ENCODE results near the gene KCNK13.

KCNK13 gene

GRCh38 chr14:90118027-90118426, 56.2 kb downstream of the KCNK13 start:
- ATAC-seq = no peak
- TF ChIP-seq ESRRG (CRISPR knock-in tag; IDR thresholded peaks at IDR 0.05) (no peak), PATZ1 (CRISPR knock-in tag; IDR thresholded peaks at IDR 0.05; ENCODE audit: borderline replicate concordance) (no peak), ZC3H10 (CRISPR knock-in tag; IDR thresholded peaks at IDR 0.05) (no peak), TCF4 (CRISPR knock-in tag; IDR thresholded peaks at IDR 0.05; ENCODE audit: borderline replicate concordance) (no peak), TOX (CRISPR knock-in tag; IDR thresholded peaks at IDR 0.05; ENCODE audit: borderline replicate concordance) (no peak), ZNF565 (CRISPR knock-in tag; conservative IDR thresholded peaks at IDR 0.05; ENCODE audit: low read depth) (no peak), ZFP3 (CRISPR knock-in tag; IDR thresholded peaks at IDR 0.05) (no peak), OSR1 (CRISPR knock-in tag; IDR thresholded peaks at IDR 0.05) (no peak), BACH2 (CRISPR knock-in tag; IDR thresholded peaks at IDR 0.05; ENCODE audit: borderline replicate concordance) (no peak), RARB (CRISPR knock-in tag; IDR thresholded peaks at IDR 0.05) (no peak), ZNF70 (CRISPR knock-in tag; IDR thresholded peaks at IDR 0.05) (no peak), TSHZ2 (CRISPR knock-in tag; IDR thresholded peaks at IDR 0.05) (no peak), SNAI2 (CRISPR knock-in tag; IDR thresholded peaks at IDR 0.05) (no peak), ZNF8 (CRISPR knock-in tag; IDR thresholded peaks at IDR 0.05) (no peak), CSDC2 (CRISPR knock-in tag; IDR thresholded peaks at IDR 0.05) (no peak), POU6F1 (CRISPR knock-in tag; IDR thresholded peaks at IDR 0.05; ENCODE audit: borderline replicate concordance, low read depth) (no peak), ARNTL (CRISPR knock-in tag; IDR thresholded peaks at IDR 0.05; ENCODE audit: borderline replicate concordance, low read depth) (no peak), PPARA (CRISPR knock-in tag; IDR thresholded peaks at IDR 0.05; ENCODE audit: borderline replicate concordance) (no peak)

- no peak for TF ChIP-seq TSHZ2 (CRISPR knock-in tag; IDR thresholded peaks at IDR 0.05)
- TF ChIP-seq ISL1 (CRISPR knock-in tag; IDR thresholded peaks at IDR 0.05) = no peak
- no peak for TF ChIP-seq SNAI2 (CRISPR knock-in tag; IDR thresholded peaks at IDR 0.05)
- TF ChIP-seq PPARA (CRISPR knock-in tag; IDR thresholded peaks at IDR 0.05; ENCODE audit: borderline replicate concordance) = no peak
- TF ChIP-seq TCF4 (CRISPR knock-in tag; IDR thresholded peaks at IDR 0.05; ENCODE audit: borderline replicate concordance) = no peak
- ATAC-seq = no peak
Observed at GRCh38 chr14:90126260-90126659, 64.5 kb downstream of the KCNK13 start.

- ATAC-seq = no peak
- TF ChIP-seq ZFP3 (CRISPR knock-in tag; IDR thresholded peaks at IDR 0.05) = no peak
- TF ChIP-seq TSHZ2 (CRISPR knock-in tag; IDR thresholded peaks at IDR 0.05) = no peak
- TF ChIP-seq ZNF8 (CRISPR knock-in tag; IDR thresholded peaks at IDR 0.05) = no peak
- TF ChIP-seq CSRNP3 (CRISPR knock-in tag; IDR thresholded peaks at IDR 0.05) = no peak
- TF ChIP-seq ESRRG (CRISPR knock-in tag; IDR thresholded peaks at IDR 0.05) = no peak
- TF ChIP-seq TCF4 (CRISPR knock-in tag; IDR thresholded peaks at IDR 0.05; ENCODE audit: borderline replicate concordance) = no peak
- no peak for TF ChIP-seq BACH2 (CRISPR knock-in tag; IDR thresholded peaks at IDR 0.05; ENCODE audit: borderline replicate concordance)
- TF ChIP-seq ISL1 (CRISPR knock-in tag; IDR thresholded peaks at IDR 0.05) = no peak
- no peak for TF ChIP-seq ZNF70 (CRISPR knock-in tag; IDR thresholded peaks at IDR 0.05)
- TF ChIP-seq TOX (CRISPR knock-in tag; IDR thresholded peaks at IDR 0.05; ENCODE audit: borderline replicate concordance) = no peak
- no peak for TF ChIP-seq ARNTL (CRISPR knock-in tag; IDR thresholded peaks at IDR 0.05; ENCODE audit: borderline replicate concordance, low read depth)
- TF ChIP-seq ZC3H10 (CRISPR knock-in tag; IDR thresholded peaks at IDR 0.05) = no peak
Observed at GRCh38 chr14:90132821-90133570, 71.2 kb downstream of the KCNK13 start.
